ENCODE results near the gene GNAT2. TPM values are rescaled to one million over a fixed set of nuclear protein-coding genes. Genes with fewer than 3 reads are reported as not detected.
A peak's percentile ranks its signal among the peaks of the same experiment; 100 is the strongest.

GNAT2 gene
- total RNA-seq, 1 donor from 2014 or later, result not detected

DNA sequence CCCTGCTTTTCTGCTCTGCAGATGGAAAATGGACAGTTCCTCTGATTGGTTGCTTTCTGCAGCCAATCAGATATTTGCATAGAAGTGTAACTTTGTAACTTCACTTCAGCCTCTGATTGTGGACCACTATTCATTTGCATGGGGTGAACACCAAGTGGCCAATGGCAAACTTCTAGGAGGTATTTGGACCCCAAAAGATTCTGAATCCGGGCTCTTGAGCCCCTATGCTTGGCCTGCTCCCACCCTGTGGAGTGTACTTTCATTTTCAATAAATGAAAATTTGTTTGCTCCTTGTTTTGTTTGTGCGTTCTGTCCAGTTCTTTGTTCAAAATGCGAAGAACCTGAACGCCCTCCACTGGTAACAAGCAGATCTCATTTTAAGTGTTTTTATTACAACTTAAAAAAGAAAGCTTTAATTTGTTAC, 30.1 kb upstream of the GNAT2 start:
- no peak overlapping the region for H3K27ac Mint-ChIP-seq (ENCODE audit: unreplicated experiment)
- H3K27me3 Mint-ChIP-seq (ENCODE audit: low read depth), result no peaks in the 10 kb centered on the region
- H3K36me3 Mint-ChIP-seq (ENCODE audit: low read depth), result no peaks in the 10 kb centered on the region
- H3K9me3 Mint-ChIP-seq (ENCODE audit: low read depth), result peaks cover 8% of the 10 kb centered on the region
- DNase-seq (ENCODE audit: low spot score), result no peak
- H3K4me3 Mint-ChIP-seq (ENCODE audit: unreplicated experiment), result no peak overlapping the region
- TF ChIP-seq CTCF (IDR thresholded peaks at IDR 0.05), result peak; percentile 66
- H3K4me1 Mint-ChIP-seq (ENCODE audit: low read depth), result peaks cover 23% of the 10 kb centered on the region

DNA sequence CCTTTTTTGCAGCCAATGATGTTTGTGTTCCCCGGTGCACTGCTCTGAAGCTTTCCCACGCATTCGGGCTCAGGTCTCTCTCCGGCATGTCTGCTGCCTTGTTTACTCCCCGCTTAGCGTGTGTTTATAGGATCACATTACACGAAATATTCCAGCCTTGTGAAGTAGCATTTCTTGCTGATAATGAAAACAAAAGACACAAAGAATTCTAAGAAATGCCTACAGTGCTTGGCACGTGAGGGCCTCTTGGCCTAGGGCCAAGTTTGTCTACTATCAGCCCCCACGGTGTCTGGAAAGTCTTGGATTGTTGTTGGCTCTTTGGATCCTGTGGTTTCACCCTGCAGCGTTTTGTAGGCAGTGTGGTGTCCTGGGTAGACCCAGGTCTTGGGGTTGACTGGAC, 25.3 kb upstream of the GNAT2 start:
- H3K27ac Mint-ChIP-seq (ENCODE audit: unreplicated experiment), result peak overlapping the region; percentile 32
- H3K9me3 Mint-ChIP-seq (ENCODE audit: low read depth), result peaks cover 8% of the 10 kb centered on the region
- peaks cover 15% of the 10 kb centered on the region for H3K4me1 Mint-ChIP-seq (ENCODE audit: low read depth)
- no peak overlapping the region for H3K4me3 Mint-ChIP-seq (ENCODE audit: unreplicated experiment)
- DNase-seq (ENCODE audit: low spot score), result peak; percentile 28
- no peaks in the 10 kb centered on the region for H3K27me3 Mint-ChIP-seq (ENCODE audit: low read depth)
- no peaks in the 10 kb centered on the region for H3K36me3 Mint-ChIP-seq (ENCODE audit: low read depth)
- no peak for TF ChIP-seq CTCF (IDR thresholded peaks at IDR 0.05)

DNA sequence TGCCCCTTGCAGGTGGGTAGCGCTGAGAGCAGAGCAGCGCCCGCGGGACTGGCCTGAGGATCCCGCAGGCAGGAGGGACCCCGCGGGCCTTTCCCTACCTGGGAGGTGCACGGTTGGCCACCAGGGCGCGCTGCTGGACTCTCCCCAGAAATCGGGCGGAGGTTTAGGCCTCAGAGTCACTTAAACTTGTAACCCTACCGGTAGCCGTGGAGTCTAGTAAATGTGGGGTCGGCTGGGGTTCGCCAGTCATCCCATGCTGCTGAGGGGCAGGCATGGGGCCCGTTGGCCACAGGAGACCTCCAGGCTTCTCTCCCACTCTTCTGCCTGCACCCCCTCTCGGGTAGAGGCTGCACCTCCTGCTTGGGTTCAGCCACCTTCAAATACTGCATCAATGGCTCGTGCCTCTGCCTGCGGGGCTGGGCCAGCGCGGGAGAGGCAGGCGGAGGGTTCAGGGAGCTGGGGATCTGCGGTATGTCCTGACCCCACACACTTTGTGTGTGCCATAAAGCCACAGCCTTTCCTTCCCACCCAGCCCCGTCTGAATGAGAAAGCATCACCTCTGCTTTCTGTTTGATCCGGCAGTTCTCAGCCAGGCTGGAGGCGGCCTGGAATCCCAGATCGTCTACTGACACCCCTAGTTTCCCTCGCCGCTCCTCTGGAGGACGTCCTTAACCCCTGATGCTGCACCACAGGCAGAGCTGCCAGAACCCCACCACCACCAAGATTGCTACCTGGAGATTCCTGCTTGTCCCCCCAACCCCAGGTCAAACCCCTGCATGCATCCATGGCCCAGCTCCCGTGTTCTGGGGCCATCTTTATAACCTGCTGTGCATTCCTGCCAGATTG, 24.2 kb upstream of the GNAT2 start:
- no peaks in the 10 kb centered on the region for H3K36me3 Mint-ChIP-seq (ENCODE audit: low read depth)
- no peaks in the 10 kb centered on the region for H3K27me3 Mint-ChIP-seq (ENCODE audit: low read depth)
- H3K4me1 Mint-ChIP-seq (ENCODE audit: low read depth), result peaks cover 15% of the 10 kb centered on the region
- DNase-seq (ENCODE audit: low spot score), result peak; percentile 85
- peak; percentile 92 for TF ChIP-seq CTCF (IDR thresholded peaks at IDR 0.05)
- peaks cover 8% of the 10 kb centered on the region for H3K9me3 Mint-ChIP-seq (ENCODE audit: low read depth)
- no peak overlapping the region for H3K4me3 Mint-ChIP-seq (ENCODE audit: unreplicated experiment)
- peak overlapping the region; percentile 49 for H3K27ac Mint-ChIP-seq (ENCODE audit: unreplicated experiment)

DNA sequence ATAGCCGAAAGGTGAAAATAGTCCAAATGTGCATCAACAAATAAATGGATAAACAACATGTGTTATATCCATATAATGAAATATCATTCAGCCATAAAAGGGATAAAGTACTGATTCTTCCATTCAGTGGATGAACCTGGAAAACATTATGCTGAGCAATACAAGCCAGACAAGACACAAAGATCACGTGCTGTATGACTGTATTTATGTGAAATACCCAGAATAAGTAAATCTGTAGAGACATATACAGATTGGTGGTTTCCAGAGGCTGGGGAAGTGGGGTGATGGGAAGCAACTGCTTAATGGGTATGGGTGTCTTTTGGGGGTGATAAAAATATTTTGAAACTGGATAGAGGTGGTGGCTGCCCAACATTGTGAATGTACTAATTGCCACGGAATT, 23.2 kb upstream of the GNAT2 start:
- H3K36me3 Mint-ChIP-seq (ENCODE audit: low read depth), result no peaks in the 10 kb centered on the region
- no peak for TF ChIP-seq CTCF (IDR thresholded peaks at IDR 0.05)
- H3K27me3 Mint-ChIP-seq (ENCODE audit: low read depth), result no peaks in the 10 kb centered on the region
- no peak overlapping the region for H3K4me3 Mint-ChIP-seq (ENCODE audit: unreplicated experiment)
- DNase-seq (ENCODE audit: low spot score), result no peak
- H3K9me3 Mint-ChIP-seq (ENCODE audit: low read depth), result peaks cover 8% of the 10 kb centered on the region
- no peak overlapping the region for H3K27ac Mint-ChIP-seq (ENCODE audit: unreplicated experiment)
- H3K4me1 Mint-ChIP-seq (ENCODE audit: low read depth), result peaks cover 15% of the 10 kb centered on the region

DNA sequence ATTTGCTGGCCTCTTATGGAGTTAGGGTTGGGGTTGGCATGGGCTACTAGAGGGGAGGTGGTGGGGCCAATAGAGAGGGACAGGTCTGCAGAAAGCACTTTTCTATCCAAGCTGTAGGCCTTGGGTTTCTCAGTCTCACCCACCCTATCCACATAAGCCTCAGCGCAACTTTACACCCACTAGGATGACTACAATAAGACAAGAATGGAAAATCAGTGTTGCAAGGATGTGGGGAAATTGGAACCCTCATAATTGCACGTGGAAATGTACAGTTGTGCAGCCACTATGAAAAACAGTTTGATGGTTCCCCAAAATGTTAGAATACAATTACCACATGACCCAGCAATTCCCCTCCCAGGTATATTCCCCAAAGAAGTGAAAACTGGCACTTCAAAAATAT, 22.4 kb upstream of the GNAT2 start:
- Mint-ChIP-seq H3K4me1 (ENCODE audit: low read depth) (peaks cover 15% of the 10 kb centered on the region), H3K9me3 (ENCODE audit: low read depth) (peaks cover 5% of the 10 kb centered on the region), H3K27me3 (ENCODE audit: low read depth) (no peaks in the 10 kb centered on the region), H3K36me3 (ENCODE audit: low read depth) (no peaks in the 10 kb centered on the region), H3K27ac (ENCODE audit: unreplicated experiment) (no peak overlapping the region), H3K4me3 (ENCODE audit: unreplicated experiment) (no peak overlapping the region)
- no peak for TF ChIP-seq CTCF (IDR thresholded peaks at IDR 0.05)
- DNase-seq (ENCODE audit: low spot score), result no peak

Data from chondrocyte (in vitro differentiated cells).